CD1c-positive myeloid dendritic cell (primary cell): ENCODE results near the gene MAP3K3.

Source experiments
- DNase-seq: peaks from one replicate; pipeline ENCODE4 v3.0.0-alpha.2; 2016; ENCODE audit errors: extremely low spot score

MAP3K3 gene

GRCh38 chr17:63652106-63652505 lies 29.9 kb downstream of the MAP3K3 start:
- DNase-seq: no peak

GRCh38 chr17:63653050-63653449 lies 30.8 kb downstream of the MAP3K3 start:
- no peak for DNase-seq

- DNase-seq: no peak
Observed at GRCh38 chr17:63657786-63658185, 35.6 kb downstream of the MAP3K3 start.

DNA sequence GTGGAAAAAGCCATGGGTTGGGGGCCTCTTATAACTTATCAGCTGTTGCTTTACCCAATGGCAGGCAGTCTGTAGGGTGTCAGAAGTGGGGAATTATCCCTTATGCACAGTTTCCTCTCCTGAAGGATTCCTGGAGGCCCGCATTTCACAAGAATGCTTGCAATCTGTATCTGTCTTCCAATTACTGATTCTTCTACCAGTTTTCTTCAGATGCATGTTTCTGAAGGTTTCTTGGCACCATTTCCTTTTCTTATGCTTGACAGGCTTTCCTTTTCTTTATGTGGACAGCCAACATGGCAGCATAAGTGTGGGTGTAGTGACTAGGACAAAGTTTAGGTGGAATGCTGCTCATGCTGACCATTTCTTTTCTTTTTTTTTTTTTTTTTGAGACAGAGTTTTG lies 36.1 kb downstream of the MAP3K3 start:
- no peak for DNase-seq

DNA sequence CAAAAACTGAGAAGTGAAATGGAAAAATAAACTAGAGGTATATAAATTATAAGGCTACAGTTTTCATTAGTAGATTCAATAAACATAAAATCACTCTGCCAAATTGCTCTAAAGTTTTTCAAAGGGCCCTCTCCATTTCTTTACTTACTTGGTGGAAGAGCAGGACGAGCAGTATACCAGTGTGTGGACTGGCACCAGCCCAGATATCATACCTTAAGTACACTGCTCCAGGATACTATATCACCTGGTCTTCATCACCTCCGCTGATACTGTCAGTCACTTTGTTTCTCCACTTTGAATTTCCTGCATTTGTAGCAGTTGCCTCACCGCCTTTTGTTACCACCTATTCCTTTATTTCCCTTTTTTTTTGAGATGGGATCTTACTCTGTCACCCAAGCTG lies 37.6 kb downstream of the MAP3K3 start:
- DNase-seq: no peak

GRCh38 chr17:63665527-63666214 lies 43.5 kb downstream of the MAP3K3 start:
- peak; percentile 83 for DNase-seq

- DNase-seq: no peak
Observed at GRCh38 chr17:63672856-63673255, 50.6 kb downstream of the MAP3K3 start.

- no peak for DNase-seq
Observed at GRCh38 chr17:63675231-63675606, 53.0 kb downstream of the MAP3K3 start.

DNA sequence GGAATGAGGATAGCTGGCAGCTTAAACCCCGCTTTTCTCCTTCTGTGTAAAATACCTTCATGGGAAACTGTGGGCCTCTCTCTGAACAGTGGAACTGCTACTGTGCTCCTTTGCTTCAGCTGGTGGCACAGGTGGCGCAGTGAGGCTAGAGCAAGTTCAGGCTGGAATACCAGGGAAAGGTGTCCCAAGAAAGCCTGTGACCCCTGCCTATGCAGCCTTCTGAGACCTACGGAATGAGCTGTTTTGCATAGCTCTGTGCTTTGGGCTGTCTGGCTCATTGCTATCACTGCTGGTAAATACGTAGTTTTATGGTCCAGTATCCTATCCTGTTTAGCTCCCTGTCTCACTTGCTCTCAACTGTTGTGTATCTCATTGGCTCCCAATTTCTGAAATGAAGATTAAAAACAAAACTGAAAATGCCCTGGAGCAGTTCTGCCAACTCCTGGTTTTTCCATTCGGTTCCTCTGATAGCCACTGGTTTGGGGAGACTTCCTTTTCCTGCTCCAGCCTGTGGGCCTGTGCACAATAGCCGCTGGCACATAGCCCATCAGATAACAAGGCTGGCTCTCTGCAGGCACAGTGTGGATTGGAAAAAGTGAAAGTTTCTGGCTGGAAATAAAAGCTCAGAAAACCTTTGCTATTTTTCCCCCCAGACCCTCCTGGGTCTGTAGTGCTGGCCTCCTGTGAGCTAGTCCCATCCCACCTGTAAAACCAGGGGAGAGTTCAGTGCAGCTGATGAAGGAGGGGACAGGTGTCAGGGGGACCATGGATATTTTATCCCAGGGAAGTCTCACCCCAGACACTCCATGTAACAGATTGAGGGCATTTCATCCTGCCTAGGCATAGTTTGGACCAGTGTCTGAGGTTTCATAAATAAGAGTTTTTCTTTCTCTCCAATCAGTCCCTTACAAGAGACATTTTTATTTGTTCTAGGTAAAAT lies 53.7 kb downstream of the MAP3K3 start:
- peak; percentile 36 for DNase-seq

GRCh38 chr17:63676584-63676983 lies 54.4 kb downstream of the MAP3K3 start:
- no peak for DNase-seq

- no peak for DNase-seq
Observed at GRCh38 chr17:63679214-63679613, 57.0 kb downstream of the MAP3K3 start.

GRCh38 chr17:63680700-63681099 lies 58.5 kb downstream of the MAP3K3 start:
- no peak for DNase-seq

GRCh38 chr17:63681530-63681929 lies 59.3 kb downstream of the MAP3K3 start:
- DNase-seq: no peak

DNA sequence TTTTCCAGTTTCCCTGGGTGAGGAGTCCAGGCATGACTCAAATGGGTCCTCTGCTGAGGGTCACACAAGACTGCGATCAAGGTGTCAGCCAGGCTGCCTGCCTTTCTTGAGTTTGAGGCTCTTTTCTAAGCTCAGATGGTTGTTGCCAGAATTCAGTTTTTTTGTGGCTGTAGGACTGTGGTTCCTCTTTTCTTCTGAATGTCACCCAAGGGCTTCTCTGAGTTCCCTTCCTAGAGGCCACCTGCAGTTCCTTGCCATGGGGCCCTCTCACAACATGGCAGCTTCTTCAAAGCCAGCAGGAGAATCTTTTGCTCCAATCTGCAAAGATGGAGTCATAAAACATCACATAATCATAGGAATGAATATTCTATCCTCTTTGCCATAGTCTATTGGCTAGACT lies 60.2 kb downstream of the MAP3K3 start:
- peak; percentile 36 for DNase-seq

- no peak for DNase-seq
Observed at GRCh38 chr17:63682981-63683380, 60.8 kb downstream of the MAP3K3 start.

DNA sequence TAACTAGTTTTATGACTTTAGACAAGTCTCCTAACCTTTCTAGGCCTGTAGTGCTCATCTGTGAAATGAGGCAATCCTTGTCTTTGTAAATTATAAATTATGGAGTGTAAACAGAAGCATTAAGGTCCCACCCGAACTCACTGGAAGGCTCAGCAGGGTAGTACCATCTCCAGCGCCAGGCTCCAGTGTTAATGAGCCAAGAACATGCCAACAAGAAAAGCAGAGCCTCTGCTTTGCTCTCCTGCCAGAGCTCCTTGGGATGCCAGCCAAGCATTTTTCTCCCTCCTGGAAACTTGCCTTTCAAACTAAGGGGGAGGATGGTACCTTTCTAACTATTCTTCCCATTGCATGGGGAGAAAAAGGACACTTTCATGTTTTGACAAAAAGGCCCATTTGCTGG lies 62.8 kb downstream of the MAP3K3 start:
- DNase-seq: no peak

DNA sequence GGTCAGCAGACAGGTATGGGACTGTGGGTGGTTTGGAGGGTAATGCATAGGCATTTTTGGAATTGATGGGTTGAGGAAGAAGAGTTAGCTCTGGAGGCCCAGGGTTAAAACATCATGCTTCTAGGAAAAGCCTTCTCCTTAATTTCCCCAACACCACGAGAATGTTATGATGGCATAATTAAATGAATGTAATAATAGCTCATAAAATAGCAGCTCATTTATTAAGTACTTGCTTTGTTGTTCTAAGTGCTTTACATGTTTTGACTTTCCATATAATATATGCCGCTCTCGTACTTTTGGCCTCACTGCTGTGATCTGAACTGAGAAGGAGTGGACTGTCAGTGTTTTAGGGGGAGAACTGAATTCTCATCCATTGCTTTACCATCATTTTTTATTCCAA lies 63.4 kb downstream of the MAP3K3 start:
- no peak for DNase-seq

GRCh38 chr17:63686138-63686685 lies 64.0 kb downstream of the MAP3K3 start:
- no peak for DNase-seq

DNA sequence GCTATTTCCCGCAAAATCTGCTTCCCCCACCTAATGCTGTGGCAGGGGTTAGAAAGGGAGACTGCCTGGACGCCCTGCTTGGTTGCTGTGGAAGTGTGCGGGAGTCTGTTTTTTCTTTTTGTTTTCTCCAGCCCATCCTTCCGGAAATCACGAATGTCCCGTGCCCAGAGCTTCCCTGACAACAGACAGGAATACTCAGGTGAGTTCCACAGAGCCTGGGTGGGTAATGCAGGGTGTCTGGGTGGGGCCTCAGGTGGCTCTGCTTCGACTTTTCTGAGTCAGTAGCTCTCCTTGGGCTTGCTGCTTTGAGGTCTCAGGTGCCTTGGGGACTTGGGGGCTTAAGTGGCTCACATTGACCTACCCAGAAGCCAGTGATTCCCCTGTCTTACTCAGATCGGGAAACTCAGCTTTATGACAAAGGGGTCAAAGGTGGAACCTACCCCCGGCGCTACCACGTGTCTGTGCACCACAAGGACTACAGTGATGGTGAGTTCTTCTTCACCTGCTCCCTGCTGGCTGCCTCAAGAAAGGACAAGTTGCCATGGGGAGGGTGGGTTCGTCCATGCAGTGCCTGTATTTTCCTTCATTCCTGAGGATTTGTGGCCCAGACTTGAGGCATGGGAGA lies 66.3 kb downstream of the MAP3K3 start:
- no peak for DNase-seq

DNA sequence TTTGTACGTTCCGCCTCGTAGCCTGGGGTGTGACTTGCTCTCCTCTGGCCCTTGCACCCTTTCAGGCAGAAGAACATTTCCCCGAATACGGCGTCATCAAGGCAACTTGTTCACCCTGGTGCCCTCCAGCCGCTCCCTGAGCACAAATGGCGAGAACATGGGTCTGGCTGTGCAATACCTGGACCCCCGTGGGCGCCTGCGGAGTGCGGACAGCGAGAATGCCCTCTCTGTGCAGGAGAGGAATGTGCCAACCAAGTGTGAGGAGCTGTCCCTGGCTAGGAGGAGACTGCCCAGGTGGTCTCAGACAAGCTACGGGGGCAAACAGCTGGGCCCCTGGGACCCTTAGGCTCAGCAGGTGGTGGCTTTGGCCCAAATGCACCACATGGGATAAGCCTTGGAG lies 67.3 kb downstream of the MAP3K3 start:
- DNase-seq: no peak

- DNase-seq: no peak
Observed at GRCh38 chr17:63692195-63692816, 70.1 kb downstream of the MAP3K3 start.
